Measurements from ENCODE around the gene AKNA.

The AKNA gene

GRCh38 chr9:114364134-114365041 is 23.4 kb downstream of the AKNA start:
- Histone ChIP-seq H3K4me1 (ENCODE audit: insufficient read depth, low read length) (no peaks in the 10 kb centered on the region), H3K36me3 (ENCODE audit: insufficient read depth, low read length) (peaks cover 79% of the 10 kb centered on the region), H3K9ac (ENCODE audit: low read length) (no peak overlapping the region), H3K27me3 (ENCODE audit: control insufficient read depth in 1 of 2, insufficient read depth in 2 of 2, low read length in 2 of 2) (no peaks in the 10 kb centered on the region), H3K9me3 (ENCODE audit: low read length) (no peaks in the 10 kb centered on the region), H3K27ac (ENCODE audit: low read depth, low read length) (no peak overlapping the region), H3K4me3 (ENCODE audit: low read depth in 1 of 2, low read length in 2 of 2) (no peak overlapping the region)

- H3K9me3 ChIP-seq (ENCODE audit: low read length) = no peaks in the 10 kb centered on the region
- H3K4me3 ChIP-seq (ENCODE audit: low read depth in 1 of 2, low read length in 2 of 2) = no peak overlapping the region
- no peak overlapping the region for H3K9ac ChIP-seq (ENCODE audit: low read length)
- no peaks in the 10 kb centered on the region for H3K4me1 ChIP-seq (ENCODE audit: insufficient read depth, low read length)
- H3K27me3 ChIP-seq (ENCODE audit: control insufficient read depth in 1 of 2, insufficient read depth in 2 of 2, low read length in 2 of 2) = no peaks in the 10 kb centered on the region
- H3K27ac ChIP-seq (ENCODE audit: low read depth, low read length) = no peak overlapping the region
- peaks cover 86% of the 10 kb centered on the region for H3K36me3 ChIP-seq (ENCODE audit: insufficient read depth, low read length)
These were observed 24.4 kb downstream of the AKNA start for GRCh38 chr9:114363424-114363823.

GRCh38 chr9:114362394-114362793 is 25.4 kb downstream of the AKNA start:
- H3K9me3 ChIP-seq (ENCODE audit: low read length) = no peaks in the 10 kb centered on the region
- H3K27ac ChIP-seq (ENCODE audit: low read depth, low read length) = no peak overlapping the region
- H3K36me3 ChIP-seq (ENCODE audit: insufficient read depth, low read length) = peaks cover 86% of the 10 kb centered on the region
- no peak overlapping the region for H3K9ac ChIP-seq (ENCODE audit: low read length)
- no peak overlapping the region for H3K4me3 ChIP-seq (ENCODE audit: low read depth in 1 of 2, low read length in 2 of 2)
- H3K4me1 ChIP-seq (ENCODE audit: insufficient read depth, low read length) = no peaks in the 10 kb centered on the region
- H3K27me3 ChIP-seq (ENCODE audit: control insufficient read depth in 1 of 2, insufficient read depth in 2 of 2, low read length in 2 of 2) = no peaks in the 10 kb centered on the region

GRCh38 chr9:114361542-114361941 is 26.2 kb downstream of the AKNA start:
- H3K36me3 ChIP-seq (ENCODE audit: insufficient read depth, low read length) = peaks cover 86% of the 10 kb centered on the region

GRCh38 chr9:114359801-114360200 is 28.0 kb downstream of the AKNA start:
- H3K4me3 ChIP-seq (ENCODE audit: low read depth in 1 of 2, low read length in 2 of 2) = no peak overlapping the region
- peaks cover 93% of the 10 kb centered on the region for H3K36me3 ChIP-seq (ENCODE audit: insufficient read depth, low read length)
- H3K9ac ChIP-seq (ENCODE audit: low read length) = no peak overlapping the region
- no peaks in the 10 kb centered on the region for H3K27me3 ChIP-seq (ENCODE audit: control insufficient read depth in 1 of 2, insufficient read depth in 2 of 2, low read length in 2 of 2)
- H3K9me3 ChIP-seq (ENCODE audit: low read length) = no peaks in the 10 kb centered on the region
- no peak overlapping the region for H3K27ac ChIP-seq (ENCODE audit: low read depth, low read length)
- H3K4me1 ChIP-seq (ENCODE audit: insufficient read depth, low read length) = no peaks in the 10 kb centered on the region

More at GRCh38 chr9:114361542-114361941, 26.2 kb downstream of the AKNA start:
- no peaks in the 10 kb centered on the region for H3K9me3 ChIP-seq (ENCODE audit: low read length)
- H3K27ac ChIP-seq (ENCODE audit: low read depth, low read length) = no peak overlapping the region
- no peak overlapping the region for H3K9ac ChIP-seq (ENCODE audit: low read length)
- H3K27me3 ChIP-seq (ENCODE audit: control insufficient read depth in 1 of 2, insufficient read depth in 2 of 2, low read length in 2 of 2) = no peaks in the 10 kb centered on the region
- H3K4me3 ChIP-seq (ENCODE audit: low read depth in 1 of 2, low read length in 2 of 2) = no peak overlapping the region
- no peaks in the 10 kb centered on the region for H3K4me1 ChIP-seq (ENCODE audit: insufficient read depth, low read length)

DNA sequence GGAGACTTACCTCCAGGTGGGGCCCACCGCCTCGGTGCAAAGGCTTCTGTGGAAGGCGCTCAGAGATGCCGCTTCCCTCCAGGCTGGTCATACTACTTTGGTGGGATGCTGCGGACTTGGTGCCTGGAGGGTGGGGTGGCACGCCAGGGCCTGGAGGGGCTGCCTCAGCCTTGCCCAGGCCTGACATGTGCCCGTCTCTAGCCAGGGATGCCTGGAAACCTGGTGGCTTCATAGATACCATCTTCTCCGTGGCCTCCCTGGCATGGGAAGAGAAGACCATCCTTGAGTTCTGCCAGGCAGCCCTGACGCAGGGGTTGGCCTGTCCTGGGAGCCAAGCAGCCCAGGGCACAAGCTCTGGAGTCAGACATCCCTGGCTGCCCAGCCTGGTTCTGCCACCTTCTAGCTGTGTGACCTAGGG is 29.9 kb downstream of the AKNA start:
- no peaks in the 10 kb centered on the region for H3K9me3 ChIP-seq (ENCODE audit: low read length)
- H3K4me3 ChIP-seq (ENCODE audit: low read depth in 1 of 2, low read length in 2 of 2) = no peak overlapping the region
- H3K36me3 ChIP-seq (ENCODE audit: insufficient read depth, low read length) = peaks cover 75% of the 10 kb centered on the region
- H3K9ac ChIP-seq (ENCODE audit: low read length) = no peak overlapping the region
- no peak overlapping the region for H3K27ac ChIP-seq (ENCODE audit: low read depth, low read length)
- no peaks in the 10 kb centered on the region for H3K4me1 ChIP-seq (ENCODE audit: insufficient read depth, low read length)
- no peaks in the 10 kb centered on the region for H3K27me3 ChIP-seq (ENCODE audit: control insufficient read depth in 1 of 2, insufficient read depth in 2 of 2, low read length in 2 of 2)

GRCh38 chr9:114357360-114357759 is 30.4 kb downstream of the AKNA start:
- H3K4me3 ChIP-seq (ENCODE audit: low read depth in 1 of 2, low read length in 2 of 2) = no peak overlapping the region
- peaks cover 69% of the 10 kb centered on the region for H3K36me3 ChIP-seq (ENCODE audit: insufficient read depth, low read length)
- no peaks in the 10 kb centered on the region for H3K4me1 ChIP-seq (ENCODE audit: insufficient read depth, low read length)
- H3K9me3 ChIP-seq (ENCODE audit: low read length) = no peaks in the 10 kb centered on the region
- no peak overlapping the region for H3K27ac ChIP-seq (ENCODE audit: low read depth, low read length)
- H3K9ac ChIP-seq (ENCODE audit: low read length) = no peak overlapping the region
- no peaks in the 10 kb centered on the region for H3K27me3 ChIP-seq (ENCODE audit: control insufficient read depth in 1 of 2, insufficient read depth in 2 of 2, low read length in 2 of 2)

- H3K9me3 ChIP-seq (ENCODE audit: low read length) = no peaks in the 10 kb centered on the region
- H3K36me3 ChIP-seq (ENCODE audit: insufficient read depth, low read length) = peaks cover 64% of the 10 kb centered on the region
- H3K27me3 ChIP-seq (ENCODE audit: control insufficient read depth in 1 of 2, insufficient read depth in 2 of 2, low read length in 2 of 2) = no peaks in the 10 kb centered on the region
- H3K4me3 ChIP-seq (ENCODE audit: low read depth in 1 of 2, low read length in 2 of 2) = no peak overlapping the region
- no peak overlapping the region for H3K9ac ChIP-seq (ENCODE audit: low read length)
- no peaks in the 10 kb centered on the region for H3K4me1 ChIP-seq (ENCODE audit: insufficient read depth, low read length)
- H3K27ac ChIP-seq (ENCODE audit: low read depth, low read length) = no peak overlapping the region
These were observed 31.0 kb downstream of the AKNA start for GRCh38 chr9:114356792-114357191.

DNA sequence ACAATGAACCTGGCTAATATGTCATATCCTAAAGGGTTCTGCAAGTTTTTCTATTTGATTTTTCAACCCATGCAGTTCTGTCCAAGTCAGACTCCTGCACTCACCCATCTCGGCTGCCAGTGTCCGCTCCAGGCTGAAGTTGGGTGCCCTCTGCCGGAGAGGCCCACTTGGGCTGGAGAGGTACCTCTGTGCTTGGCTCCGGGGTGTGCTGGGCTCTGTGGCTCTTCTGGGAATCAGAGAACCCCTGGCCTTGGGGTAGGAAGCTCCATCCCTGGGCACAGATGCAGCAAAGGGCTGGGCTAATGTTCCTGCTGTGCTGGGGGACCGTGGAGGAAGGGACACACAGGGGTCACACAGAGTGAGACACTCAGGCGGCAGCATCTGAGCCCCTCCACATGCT is 32.0 kb downstream of the AKNA start:
- no peak overlapping the region for H3K27ac ChIP-seq (ENCODE audit: low read depth, low read length)
- H3K4me1 ChIP-seq (ENCODE audit: insufficient read depth, low read length) = no peaks in the 10 kb centered on the region
- no peak overlapping the region for H3K9ac ChIP-seq (ENCODE audit: low read length)
- H3K9me3 ChIP-seq (ENCODE audit: low read length) = no peaks in the 10 kb centered on the region
- H3K36me3 ChIP-seq (ENCODE audit: insufficient read depth, low read length) = peaks cover 59% of the 10 kb centered on the region
- H3K27me3 ChIP-seq (ENCODE audit: control insufficient read depth in 1 of 2, insufficient read depth in 2 of 2, low read length in 2 of 2) = no peaks in the 10 kb centered on the region
- H3K4me3 ChIP-seq (ENCODE audit: low read depth in 1 of 2, low read length in 2 of 2) = no peak overlapping the region

DNA sequence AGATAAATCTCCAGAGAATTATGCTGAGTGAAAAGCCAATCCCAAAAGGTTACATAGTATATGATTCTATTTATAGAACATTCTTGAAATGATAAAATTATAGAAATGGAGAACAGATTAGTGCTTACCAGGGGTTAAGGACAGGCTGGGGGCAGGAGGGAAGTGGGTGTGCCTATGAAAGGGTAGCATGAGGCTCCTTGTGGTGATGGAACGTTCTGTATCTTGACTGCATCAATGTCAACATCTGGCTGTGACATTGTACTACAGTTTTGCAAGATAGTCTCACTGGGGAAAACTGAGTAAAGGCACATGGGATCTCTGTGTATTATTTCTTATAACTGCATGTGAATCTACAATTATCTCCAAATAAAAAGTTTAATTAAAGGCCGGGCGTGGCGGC is 35.9 kb downstream of the AKNA start:
- Histone ChIP-seq H3K27ac (ENCODE audit: low read depth, low read length) (no peak overlapping the region), H3K9me3 (ENCODE audit: low read length) (no peaks in the 10 kb centered on the region), H3K4me1 (ENCODE audit: insufficient read depth, low read length) (peaks cover 18% of the 10 kb centered on the region), H3K4me3 (ENCODE audit: low read depth in 1 of 2, low read length in 2 of 2) (no peak overlapping the region), H3K9ac (ENCODE audit: low read length) (no peak overlapping the region), H3K36me3 (ENCODE audit: insufficient read depth, low read length) (peaks cover 37% of the 10 kb centered on the region), H3K27me3 (ENCODE audit: control insufficient read depth in 1 of 2, insufficient read depth in 2 of 2, low read length in 2 of 2) (no peaks in the 10 kb centered on the region)

GRCh38 chr9:114350636-114351401 is 37.0 kb downstream of the AKNA start:
- Histone ChIP-seq H3K27me3 (ENCODE audit: control insufficient read depth in 1 of 2, insufficient read depth in 2 of 2, low read length in 2 of 2) (no peaks in the 10 kb centered on the region), H3K4me1 (ENCODE audit: insufficient read depth, low read length) (peaks cover 18% of the 10 kb centered on the region), H3K9me3 (ENCODE audit: low read length) (no peaks in the 10 kb centered on the region), H3K36me3 (ENCODE audit: insufficient read depth, low read length) (peaks cover 38% of the 10 kb centered on the region), H3K27ac (ENCODE audit: low read depth, low read length) (no peak overlapping the region), H3K9ac (ENCODE audit: low read length) (no peak overlapping the region), H3K4me3 (ENCODE audit: low read depth in 1 of 2, low read length in 2 of 2) (no peak overlapping the region)
